TTC549 (cell line): ENCODE measurements around the gene DOLPP1.

Experiments
- FAIRE-seq: peaks from 2 replicates; lab custom pipeline; 2012; peaks lifted over from hg19 to GRCh38; lab: Jason Lieb, UNC

The DOLPP1 gene

GRCh38 chr9:129094387-129095169, 13.7 kb downstream of the DOLPP1 start:
- FAIRE-seq, result no peak

- FAIRE-seq, result no peak
Observed at GRCh38 chr9:129095170-129095667, 14.3 kb downstream of the DOLPP1 start.

DNA sequence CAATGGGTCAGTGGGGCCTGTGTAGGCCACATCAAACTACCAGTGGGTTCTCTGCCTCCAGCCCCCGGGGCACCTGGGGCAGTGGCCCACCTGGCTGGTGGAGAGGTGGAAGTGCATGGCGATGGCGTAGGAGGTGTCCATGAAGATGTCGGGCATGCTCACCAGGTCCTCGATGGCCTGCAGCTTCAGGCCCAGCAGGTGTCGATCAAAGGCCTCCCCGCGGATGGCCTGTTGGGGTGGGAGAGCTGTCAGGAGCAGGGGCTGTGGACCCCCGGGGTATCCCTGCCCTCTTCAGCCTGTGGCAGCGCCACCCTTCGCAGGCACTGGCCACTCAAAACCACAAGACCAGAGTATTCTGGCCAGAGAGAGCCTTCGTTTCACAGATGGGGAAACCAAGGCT, 15.0 kb downstream of the DOLPP1 start:
- FAIRE-seq, result no peak

- FAIRE-seq, result no peak
Observed at GRCh38 chr9:129097671-129098306, 16.9 kb downstream of the DOLPP1 start.

- no peak for FAIRE-seq
Observed at GRCh38 chr9:129098328-129098727, 17.4 kb downstream of the DOLPP1 start.

- FAIRE-seq, result no peak
Observed at GRCh38 chr9:129100383-129101169, 19.7 kb downstream of the DOLPP1 start.

DNA sequence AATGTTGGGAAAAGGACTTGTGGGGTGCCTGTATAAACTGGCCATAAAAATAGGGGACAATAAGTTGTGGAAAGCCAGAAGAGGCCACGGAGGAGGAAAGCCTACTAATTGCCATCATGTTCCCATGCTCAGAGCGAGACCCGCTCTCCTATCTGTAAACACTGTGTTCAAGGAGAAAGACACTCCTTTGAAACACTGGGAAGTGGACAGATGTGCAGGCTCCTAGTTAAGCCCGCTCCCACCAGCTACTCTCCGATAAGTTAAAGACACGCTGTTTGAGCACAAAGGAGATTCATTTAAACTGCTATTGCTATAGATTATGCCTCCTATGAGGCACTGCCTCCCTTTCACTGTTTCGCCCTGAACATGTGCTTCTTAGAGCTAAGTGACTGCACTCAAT, 20.4 kb downstream of the DOLPP1 start:
- no peak for FAIRE-seq

GRCh38 chr9:129102095-129102525, 21.2 kb downstream of the DOLPP1 start:
- no peak for FAIRE-seq

DNA sequence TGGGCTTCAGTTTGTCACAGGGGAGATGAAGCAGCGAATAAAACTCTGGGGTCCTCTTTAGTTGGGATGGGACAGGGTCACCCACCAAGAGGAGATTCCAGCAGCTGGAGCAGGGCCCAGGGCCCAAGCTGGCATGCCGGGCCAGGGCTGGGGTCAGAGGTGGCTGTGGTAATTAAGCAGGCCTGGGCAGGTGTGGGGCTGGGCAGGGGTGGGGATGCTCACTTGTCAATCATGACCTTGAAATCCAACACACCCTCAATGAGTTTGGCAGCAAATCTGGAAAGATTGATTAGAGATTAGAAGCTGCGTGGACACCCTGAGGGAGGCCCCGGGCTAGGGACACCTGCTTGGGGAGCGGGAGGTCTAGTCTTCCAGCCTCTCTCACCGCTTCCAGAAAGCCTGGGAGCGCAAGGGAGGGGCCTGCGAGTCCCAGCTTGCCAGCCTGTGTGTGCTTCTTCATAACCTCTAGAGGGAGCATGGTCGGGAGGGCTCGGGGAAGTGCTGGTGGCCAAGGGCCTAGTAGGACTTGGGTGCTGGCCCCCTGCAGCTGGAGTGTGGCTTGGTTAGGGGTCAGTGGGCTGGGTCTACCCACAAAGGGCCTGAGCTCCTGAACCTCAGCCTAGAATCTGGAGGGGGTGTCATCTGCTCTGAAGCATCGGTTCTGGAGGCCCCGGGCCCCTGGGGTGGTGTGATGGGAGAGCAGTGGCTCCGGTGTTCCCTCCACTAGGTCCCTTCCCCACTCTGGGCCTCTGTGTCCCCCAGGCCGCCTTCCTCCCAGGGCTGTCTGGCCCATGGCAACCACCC, 22.1 kb downstream of the DOLPP1 start:
- FAIRE-seq, result no peak

GRCh38 chr9:129103595-129103965, 22.7 kb downstream of the DOLPP1 start:
- FAIRE-seq, result no peak

- FAIRE-seq, result no peak
Observed at GRCh38 chr9:129104051-129104450, 23.1 kb downstream of the DOLPP1 start.

GRCh38 chr9:129105857-129106694, 25.2 kb downstream of the DOLPP1 start:
- FAIRE-seq, result no peak

DNA sequence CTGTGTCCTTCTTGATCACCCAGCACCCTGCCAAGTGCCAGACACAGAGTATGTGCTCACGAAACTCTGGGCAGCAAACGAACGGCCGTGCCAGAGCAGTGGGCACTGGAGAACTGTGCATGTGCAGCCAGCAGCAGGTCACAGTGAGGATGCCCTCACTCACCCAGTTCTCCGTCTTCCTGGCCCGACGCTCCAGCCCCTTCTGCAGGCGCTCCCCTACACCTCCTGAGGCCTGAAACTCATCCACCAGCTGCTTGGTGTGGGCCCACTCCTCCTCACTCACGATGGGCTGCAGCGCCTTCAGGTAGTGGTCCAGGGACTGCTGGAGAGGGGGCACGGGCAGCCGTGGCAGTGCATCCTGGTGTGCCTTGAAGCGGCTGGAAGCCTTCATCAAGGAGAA, 26.7 kb downstream of the DOLPP1 start:
- FAIRE-seq, result no peak

DNA sequence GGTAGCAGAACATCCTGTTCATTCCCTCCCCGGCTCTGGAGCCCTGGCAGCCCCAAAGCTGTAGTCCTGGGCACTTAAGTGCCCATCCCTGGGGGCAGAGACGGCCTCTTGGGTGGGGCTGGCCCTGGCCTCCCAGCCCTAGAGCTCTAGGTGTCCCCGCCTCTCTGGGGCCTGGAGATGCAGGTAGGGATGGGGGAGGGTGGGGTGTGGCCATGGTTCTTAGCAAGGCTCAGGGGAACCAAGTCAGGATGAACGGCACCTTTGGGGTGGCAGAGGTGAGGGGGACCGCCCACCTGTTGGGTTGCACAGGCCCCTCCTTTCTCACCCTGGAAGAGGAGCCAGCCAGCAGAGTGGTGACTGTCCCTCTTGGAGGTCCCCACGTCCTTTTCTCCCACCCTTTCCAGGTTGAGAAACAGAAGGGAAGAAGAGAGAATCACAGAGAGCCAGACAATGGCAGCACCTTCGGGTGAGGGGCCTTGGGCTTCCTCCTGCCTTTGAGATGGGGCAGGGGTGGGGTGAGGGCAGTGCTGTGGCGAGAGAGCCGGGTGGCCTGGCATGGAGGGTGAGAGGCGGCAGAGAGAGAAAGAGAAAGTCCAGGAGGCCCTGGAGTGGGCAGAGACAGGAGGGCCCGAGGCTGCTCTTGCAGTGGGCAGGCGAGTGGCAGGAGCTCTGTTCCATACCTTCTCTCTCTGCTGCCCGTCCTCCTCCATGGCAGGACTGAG, 27.3 kb downstream of the DOLPP1 start:
- no peak for FAIRE-seq

DNA sequence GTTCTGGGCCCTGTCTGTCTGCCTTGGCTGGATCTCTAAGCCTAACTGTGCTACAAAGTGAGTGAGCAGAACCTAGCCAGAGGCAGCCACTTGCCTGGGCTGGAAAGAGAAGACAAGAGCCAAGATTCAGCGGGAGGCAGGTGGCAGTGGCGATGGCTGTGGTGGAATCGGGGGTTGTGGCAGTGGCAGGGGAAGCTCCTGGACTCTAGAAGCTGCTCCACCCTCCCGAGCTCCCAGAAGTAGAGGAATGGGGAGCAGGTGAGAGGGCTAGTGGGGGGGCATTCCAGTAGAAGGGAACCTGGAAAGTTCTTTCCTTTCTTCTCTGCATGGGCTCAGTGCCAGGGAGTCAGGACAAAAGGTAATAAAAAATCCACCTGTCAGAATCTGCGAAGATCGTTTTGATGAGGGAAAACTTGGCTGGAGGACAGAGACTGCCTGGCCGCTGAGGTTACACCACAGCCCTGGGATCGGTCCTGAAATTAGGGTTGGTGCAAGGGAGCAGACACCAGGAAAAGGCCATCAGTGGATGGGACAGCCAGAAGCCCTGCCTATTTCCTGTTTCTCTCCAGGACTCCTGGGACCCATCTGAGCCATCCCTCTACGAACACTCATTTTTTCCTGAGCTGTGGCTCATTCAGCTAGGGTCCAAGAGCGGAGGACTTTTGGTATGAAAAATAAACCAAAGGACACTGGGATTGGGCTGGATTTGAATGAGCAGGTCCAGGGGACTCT, 28.1 kb downstream of the DOLPP1 start:
- no peak for FAIRE-seq

DNA sequence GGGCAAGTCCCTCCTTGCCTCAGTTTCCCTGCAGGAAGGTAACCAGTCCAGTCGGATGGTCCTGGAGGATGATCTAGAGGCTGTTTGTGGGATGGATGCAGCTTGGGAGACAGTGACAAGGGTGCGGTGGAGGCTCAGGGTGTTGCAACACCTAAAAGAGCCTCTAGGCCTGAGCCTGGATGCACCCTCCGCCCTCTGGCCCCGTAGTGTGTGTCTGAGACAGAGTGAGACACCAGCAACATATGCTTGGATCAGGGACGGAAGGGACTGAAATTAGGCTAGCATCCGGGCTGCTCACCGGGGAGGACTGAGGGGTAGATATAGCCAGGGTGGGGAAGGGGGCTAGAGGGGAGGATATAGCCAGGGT, 28.6 kb downstream of the DOLPP1 start:
- FAIRE-seq, result no peak

- no peak for FAIRE-seq
Observed at GRCh38 chr9:129109952-129110739, 29.2 kb downstream of the DOLPP1 start.

- FAIRE-seq, result no peak
Observed at GRCh38 chr9:129110740-129111527, 30.0 kb downstream of the DOLPP1 start, which contains the start of the genes CRAT and PTPA. TSS of gene CRAT (minus strand) at chr9:129110793. CDS start at chr9:129110509, 284 bp downstream. TSS of gene PTPA (plus strand) at chr9:129111415. CDS start at chr9:129111601, 186 bp downstream.
